Hematopoietic multipotent progenitor cell treated with erythropoietin and hydrocortisone succinate and interleukin-3 and kit ligand, for 6 days (in vitro differentiated cells): ENCODE data around the gene DACT2.
"Not testable (repeated sequence)": the region's sequence is repeated elsewhere in the genome, so short reads cannot be mapped to it uniquely, and the experiment has no call there.

Experiments used
- DNase-seq: peaks from one replicate; pipeline ENCODE4 v3.0.0-alpha.2; 2015

Gene DACT2, protein sequence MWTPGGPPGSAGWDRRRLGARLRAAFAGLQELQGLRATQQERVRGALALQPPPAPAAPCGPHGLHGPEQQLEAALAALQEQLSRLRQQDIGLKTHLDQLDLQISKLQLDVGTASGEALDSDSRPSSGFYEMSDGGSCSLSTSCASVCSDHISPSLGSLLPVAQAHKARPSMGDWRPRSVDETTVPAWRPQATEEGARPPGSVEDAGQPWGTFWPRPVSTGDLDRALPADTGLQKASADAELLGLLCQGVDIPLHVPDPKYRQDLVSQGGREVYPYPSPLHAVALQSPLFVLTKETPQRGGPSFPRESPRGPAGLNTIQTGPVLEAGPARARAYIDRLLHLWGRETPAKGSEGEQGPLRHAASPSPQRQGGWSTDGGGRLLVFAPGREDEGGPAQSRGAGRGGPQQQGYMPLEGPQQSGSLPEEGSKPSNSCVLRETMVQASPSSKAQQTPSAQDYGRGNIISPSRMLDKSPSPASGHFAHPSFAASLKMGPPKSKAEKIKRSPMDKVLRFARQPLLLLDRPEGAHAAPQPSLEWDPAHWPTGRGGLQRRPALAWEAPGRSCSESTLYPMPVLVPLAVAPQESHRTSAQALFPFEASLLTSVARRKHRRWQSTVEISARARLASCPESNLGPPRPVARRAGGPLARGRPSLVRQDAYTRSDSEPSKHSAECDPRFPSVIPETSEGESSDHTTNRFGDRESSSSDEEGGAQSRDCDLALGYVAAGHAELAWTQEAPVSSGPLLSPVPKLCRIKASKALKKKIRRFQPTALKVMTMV

DNA sequence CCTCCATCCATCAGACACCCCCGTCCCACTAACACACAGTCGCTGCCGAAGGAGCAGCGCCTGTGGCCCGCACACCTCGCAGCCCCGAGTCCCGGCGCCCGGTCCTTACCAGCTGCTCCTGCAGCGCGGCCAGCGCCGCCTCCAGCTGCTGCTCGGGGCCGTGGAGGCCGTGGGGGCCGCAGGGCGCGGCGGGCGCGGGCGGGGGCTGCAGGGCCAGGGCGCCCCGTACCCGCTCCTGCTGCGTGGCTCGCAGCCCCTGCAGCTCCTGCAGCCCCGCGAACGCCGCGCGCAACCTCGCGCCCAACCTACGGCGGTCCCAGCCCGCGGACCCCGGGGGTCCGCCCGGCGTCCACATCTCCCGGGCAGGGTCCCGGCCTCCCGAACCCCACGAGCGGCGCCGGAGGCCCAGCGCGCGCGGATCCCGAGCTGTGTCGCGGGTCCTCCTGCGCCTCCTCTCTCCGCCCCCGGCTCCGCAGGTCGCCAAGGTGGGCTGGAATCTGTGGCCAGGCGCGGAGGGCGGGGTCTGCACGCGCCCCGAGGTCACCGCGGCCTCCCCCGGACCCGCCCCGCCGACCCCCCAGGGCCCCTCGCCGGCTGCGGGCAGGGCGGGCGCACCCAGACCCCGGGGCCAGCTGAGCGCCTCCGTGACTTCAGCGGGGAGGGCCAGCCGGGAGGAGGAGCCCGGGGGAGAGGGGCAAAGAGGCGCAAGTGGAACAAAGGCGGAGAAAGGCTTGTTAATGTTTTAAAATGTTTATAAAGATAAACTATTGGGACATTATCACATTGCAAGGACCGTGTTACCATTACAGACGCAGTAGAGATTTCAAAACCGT is at the start of gene DACT2:
DACT2 (minus strand) TSS at position 499 of the 833 bp plus-strand sequence; CDS start at position 355, 144 bp downstream.
- peak; percentile 19 for DNase-seq

DNA sequence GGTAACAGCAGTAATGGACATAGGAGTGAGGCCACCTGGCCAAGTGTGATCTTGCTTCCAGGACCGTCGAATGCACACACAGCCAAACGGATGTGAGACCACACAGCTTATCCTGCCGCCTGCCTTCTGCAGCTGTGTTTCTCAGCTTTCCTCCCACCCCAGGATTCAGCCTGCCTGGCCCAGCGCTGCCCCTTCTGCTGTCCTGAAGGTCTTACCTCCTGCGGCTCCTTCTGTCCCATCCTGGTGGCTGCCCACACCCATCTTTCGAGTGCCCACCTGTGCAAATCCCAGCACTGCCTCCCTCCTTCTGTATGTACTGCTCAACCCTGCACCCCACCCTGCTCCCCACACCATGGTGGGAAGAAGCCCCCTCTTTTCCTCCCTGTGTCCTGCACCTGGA is 49.4 kb upstream of the DACT2 start:
- no peak for DNase-seq

DNA sequence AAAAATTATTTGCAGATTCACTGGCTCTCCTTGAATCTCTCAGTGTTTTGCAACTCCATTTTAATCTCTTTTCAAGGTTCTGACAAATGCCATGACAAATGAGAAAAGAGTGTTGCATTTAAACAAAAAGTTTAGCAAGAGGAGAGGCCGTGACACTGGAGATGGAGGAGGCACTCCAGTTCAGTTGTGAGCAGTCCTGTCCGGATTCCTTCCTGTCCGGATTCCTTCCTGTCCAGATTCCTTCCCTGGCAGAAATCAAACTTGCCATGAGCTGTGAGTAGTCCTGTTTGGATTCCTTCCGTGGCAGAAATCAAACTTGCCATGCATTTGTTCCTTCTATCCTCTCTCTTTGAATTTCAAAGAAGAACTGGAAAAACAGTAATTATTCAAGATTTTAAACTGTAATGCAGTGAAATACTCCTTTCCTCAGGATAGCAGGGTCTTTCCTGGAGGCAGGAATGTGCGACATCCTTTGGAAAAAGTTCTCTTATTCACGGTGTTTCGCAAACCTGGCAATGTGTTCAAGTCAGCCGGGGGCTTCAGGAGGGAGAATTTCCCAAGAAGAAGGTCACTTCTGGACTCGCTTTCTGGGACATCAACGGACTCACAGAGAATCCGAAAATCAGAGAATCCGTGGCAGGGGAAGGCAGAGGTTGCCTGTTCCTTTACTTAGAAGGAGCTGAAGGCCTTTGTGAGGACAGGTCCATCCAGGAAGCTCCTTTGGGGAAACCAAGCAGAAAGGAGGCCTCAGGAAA is 48.7 kb upstream of the DACT2 start:
- DNase-seq = no peak

DNA sequence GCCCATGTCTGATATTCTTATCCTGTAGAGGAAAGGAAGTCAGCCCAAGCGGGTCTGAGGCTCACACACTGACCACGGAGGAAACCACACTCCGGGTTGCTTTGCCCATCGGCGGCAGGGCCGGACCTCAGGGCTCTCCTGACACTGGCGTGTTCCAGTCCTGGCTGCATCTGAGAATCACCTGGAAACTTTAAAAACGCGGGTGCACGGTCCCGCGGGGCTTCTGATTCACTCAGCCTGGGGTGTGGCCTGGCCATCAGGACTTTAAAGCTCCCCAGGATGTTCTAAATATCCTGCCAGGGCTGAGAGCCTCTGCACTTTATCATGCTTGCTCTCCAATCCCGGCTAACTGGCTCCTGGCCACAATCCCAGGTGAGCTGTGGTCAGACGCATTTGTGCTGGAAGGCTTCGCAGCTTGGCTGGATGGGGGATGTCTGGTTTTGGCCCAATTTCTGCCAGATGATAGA is 47.7 kb upstream of the DACT2 start:
- no peak for DNase-seq

DNA sequence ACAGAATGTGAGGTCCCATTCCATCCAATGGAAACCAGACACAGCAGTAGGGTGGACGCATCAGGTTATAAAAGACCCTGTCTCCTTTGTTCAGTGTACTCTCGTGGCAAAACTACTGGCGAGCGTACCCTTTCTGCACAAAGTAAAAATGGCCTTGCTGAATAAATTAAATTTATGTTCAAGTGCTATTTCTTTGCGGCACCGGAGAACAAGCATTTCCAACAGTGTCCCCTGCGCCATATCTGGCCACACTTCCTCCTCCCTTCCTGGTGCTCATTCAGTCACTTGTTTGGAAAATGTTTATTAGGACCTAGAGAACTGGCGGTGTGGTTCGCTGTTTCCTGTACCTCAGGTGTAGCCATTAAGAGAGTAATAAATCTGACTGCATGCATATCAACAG is 46.9 kb upstream of the DACT2 start:
- no peak for DNase-seq

DNA sequence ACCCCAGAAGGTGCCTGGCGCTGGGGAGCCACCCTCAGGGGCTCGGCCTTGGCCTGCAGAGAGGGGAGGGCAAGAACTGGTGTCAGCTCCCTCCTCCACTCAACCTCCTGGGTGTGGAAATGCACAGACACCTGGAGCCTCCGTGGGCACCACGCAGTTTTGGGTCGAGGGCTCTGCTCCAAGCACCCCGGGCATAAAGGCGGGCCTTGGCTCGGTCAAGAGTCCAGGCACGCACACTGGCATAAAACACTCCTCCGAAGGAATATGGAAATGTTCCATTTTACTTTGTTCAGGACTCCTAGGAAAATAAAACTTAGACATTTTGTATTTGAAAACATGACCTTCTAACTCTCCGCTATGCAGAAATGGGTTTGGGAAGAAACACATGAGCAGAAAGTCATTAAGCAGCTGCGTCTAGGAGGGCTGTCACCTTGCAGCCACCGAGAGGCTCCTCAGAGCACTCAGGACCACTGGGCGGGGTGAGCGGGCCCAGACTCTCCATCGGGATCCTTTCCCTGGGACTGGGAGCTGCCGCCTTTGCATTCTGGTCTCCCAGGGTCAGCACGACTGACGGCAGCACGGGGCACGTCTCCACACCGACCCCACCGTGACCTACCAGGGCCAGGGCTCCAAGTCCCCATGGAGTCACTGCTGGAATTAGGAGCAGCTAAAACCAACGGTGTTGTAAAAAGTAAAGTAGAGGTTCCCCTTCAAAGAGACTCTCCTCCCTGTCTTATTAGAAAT is 46.0 kb upstream of the DACT2 start:
- no peak for DNase-seq

DNA sequence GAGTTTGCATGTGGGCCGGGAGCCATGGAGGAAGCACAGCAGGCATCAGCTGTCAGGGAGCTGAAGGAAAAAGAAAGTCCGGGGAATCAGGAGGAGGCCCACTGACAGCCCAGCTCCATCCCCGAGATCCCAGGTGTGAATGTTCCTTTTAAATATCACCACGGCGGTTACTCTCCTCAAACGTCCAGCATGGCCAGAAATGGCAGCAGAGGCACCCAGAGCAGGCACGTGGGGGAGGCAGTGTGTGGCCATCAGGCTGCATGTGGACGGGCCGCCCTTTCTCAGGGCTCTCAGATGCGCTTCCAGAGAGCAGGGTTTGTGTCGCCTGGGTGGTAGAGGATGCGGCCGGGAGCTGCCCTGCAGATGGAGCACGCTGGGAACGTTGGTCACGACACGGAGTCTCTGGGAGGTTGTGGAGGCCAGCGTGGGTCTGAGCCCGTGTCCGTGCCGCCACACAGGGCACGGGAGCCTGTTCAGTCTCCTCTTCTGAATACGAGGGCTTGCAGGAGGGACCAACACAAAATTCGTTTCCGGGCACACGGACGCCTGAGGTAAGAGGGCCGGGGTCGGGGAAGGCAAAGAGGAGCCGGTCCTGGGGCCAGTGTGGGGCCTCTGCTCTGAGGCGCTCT is 45.3 kb upstream of the DACT2 start:
- DNase-seq = no peak

DNA sequence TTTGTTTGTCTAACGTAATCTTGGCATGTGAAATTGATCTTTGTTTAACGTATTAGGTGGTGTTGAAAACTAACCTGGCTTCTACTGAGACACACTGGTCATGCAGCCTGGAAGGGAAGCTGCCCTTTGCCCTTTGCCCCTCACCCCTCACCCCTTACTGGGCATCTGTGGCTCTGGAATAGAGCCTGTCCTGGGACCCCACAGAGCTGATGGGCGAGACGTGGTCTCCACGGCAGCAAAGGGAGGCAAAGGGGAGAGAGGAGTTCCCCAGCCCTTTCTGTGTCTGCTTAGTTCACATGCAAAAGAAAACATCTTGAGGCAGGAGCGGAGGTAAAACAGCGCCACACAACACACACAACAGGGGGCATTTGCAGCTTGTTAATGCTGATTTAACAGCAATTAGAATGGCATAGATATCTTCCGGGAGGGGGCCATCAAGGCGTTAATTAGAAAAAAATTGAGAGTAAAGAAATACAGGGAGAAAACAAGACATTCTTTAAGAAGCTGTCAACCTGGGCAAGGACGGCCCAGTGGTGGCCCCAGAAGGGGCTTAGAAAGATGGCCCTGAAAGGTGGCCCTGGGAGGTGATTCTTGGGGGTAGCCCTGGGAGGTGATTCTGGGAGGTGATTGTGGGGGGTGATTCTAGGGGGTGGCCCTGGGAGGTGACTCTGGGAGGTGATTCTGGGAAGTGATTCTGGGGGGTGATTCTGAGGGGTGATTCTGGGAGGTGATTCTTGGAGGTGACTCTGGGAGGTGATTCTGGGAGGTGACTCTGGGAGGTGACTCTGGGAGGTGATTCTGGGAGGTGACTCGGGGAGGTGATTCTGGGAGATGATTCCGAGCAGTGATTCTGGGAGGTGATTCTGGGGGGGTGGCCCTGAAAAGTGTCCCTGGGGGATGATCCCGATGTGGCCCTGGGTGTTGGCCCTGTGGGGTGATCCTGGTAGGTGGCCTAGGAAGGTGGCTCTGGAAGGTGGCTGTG is 44.5 kb upstream of the DACT2 start:
- DNase-seq = no peak

DNA sequence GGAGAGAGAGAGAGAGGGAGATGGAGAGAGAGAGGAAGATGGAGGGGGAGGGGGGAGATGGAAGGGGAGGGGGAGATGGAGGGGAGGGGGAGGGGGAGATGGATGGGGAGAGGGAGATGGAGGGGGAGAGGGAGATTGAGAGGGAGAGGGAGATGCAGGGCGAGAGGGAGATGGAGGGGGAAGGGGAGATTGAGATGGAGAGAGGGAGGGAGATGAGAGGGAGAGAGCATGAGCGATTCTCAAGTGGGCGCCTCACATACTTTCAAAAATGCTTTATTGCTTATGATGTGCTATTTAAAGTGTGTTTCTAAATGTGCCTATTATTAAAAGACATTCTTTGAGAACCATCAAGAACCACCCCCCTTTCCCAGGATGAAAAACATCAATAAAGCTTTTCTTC is 43.7 kb upstream of the DACT2 start:
- no peak for DNase-seq

DNA sequence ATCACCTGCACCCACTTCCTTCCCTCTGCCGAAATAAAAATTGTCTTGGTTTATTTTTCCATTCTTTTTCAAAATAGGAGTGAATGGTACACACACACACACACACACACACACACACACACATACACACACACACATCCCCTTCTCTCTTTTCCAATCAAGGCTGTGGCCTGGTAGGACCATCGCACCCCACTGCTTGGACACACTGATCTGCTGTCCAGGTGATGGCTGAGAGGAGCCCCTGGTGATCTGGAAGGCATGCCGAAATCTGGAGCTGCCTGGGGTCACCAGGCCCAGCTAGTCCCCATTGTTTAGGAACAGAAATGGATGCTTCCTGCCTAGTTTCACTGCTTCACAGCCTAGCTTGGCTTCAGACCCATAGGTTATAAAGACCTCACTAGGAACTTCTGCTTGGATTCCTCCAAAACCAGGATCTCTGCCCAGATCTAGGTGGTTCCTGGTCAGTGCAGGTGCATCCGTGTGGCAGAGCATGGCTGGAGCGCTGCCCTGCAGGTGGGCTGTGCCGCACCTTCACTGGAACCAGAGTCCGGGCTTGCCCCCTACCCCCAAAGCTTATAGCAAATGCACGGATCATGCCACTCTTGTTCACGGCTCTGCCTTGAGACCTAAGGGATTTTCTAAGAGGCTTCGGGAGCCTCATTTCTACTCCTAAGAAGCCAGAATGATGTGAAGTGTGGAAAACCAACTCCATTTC is 42.9 kb upstream of the DACT2 start:
- DNase-seq = no peak

DNA sequence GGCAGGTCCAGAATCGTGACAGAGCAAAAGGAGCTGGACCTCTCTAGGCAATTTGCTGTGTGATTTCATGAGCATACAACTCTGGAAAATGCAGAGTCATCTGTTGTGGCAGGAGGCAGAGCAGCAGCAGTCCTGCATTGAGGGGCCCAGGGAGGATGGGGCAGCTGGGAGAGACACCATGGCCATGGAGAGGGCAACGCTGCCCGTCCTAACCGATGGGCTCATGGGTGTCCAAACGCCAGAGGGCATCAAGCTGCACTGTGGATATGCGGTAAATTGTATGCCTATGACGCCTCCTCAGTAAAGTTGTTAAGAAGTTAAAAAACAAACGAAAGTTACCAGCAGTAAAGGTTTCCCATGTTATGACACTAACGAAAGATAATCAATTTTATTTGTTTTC is 42.2 kb upstream of the DACT2 start:
- DNase-seq = no peak

DNA sequence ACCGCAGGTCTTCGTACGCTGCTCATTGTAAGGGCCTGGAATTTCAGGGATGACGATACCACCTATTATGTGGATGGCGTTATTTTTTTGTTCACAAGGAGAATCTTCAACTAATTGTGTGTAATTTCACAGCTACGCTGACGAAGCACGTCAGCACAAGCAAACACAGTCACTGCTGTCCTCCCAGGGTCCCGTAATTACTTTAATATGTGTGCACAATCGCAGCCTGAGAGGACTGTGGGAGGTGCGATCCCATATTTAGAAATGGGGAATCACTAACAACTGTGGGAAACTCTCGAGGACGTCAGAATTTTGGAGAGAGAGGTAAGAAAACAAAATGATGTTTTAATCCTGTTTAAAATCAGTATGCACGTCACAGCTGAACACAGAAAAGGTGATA is 40.2 kb upstream of the DACT2 start:
- no peak for DNase-seq

DNA sequence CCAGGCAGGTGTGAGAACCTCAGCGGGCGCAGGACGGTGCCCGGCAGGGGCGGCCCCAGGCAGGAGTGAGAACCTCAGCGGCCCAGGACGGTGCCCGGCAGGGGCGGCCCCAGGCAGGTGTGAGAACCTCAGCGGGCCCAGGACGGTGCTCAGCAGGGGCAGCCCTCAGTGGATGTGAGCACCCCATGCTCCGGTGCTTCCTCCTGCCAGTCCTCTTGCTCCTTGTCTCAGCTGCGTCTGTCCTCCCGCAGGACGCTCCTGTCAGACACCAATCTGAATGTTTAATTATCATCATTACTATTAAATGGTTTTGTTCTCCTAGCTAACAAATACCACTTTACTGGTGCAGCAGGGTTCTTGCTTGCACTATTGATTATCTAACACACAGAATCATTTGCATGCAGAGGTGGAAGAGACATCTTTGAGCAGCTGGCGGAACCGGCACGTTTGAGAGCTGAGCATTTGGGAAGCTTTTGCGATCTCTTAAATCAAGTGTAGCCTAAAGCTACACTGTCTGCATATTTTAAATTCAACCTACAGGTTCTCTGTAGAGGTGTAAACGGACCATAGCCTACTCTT is 39.4 kb upstream of the DACT2 start:
- no peak for DNase-seq

DNA sequence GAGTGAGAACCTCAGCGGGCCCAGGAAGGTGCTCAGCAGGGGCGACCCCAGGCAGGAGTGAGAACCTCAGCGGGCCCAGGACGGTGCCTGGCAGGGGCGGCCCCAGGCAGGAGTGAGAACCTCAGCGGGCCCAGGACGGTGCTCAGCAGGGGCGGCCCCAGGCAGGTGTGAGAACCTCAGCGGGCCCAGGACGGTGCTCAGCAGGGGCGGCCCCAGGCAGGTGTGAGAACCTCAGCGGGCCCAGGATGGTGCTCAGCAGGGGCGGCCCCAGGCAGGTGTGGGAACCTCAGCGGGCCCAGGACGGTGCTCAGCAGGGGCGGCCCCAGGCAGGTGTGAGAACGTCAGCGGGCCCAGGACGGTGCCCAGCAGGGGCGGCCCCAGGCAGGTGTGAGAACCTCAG is 37.3 kb upstream of the DACT2 start:
- not testable (repeated sequence) for DNase-seq

DNA sequence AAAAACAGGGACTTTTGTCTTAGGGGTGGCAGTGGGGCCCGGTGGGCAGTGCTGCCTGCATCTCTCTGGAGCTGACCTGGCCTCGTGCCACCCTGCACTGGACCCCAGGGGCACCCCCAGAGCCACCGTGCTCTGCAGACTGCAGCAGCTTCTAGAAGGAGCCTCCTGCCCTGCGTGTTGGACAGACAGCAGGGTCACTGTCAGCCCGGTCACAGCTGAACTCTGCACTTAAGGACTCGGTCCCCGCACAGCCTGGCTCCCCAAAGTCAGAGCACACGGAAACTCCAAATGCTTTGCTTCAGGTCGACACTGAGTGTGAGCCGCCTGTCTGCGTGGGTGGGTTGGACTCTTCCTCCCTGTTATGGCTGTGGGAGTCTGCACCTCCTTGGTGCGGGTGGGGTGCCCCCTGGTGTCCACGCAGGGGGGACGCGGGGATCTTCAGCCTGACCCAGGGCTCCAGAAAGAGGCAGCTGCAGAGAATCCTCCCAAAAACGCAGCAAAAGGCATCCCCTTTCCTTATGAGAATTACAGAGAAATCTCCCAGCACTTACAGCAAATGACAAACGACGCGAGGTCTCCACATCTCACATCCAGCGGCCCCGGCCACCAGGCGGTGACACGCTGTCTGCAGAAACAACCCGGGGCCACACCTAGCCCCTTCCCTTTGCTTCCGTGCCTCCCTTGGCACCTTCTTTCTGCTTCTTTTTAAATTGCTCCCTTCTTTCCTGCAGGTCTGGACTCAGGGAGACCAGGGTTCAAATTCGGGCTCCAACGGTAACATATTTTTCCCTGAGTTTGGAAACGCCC is 36.3 kb upstream of the DACT2 start:
- peak; percentile 64 for DNase-seq

DNA sequence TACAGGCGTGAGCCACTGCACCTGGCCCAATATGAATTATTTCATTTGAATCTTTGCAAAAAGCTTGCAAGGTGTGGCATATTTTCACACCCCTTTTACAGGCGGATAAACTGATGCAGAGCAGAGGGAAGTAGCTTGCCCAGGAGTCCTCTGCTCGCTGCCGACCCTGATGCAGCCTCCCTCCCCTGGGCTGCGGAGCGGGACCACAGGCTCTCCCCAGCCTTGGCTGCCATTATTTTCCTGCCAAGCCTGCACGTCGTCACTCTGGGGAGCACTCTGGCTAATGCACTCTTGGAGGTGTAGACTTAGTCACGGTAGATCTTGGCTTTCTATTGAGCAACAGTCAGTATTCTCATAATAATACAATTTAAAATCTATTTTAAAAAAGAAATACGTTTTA is 34.8 kb upstream of the DACT2 start:
- no peak for DNase-seq

DNA sequence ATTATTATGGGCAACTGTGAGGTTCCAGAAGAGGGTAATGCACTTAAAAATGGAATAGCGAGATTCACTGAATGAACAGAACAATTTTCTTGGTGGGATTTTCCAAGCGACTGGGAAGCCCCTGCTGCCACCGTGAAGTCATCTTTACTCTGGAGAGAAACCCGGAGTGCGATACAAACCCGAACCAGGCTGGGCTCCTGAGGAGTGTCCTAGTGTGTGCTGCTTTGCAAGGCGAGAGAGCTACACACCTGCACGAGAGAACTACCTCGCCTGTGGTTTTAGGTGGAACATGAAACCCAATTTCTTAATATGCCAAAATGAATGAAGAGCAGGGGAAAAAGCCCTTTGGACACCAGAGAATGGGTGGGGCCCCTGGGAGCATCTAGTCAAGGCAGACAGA is 33.5 kb upstream of the DACT2 start:
- DNase-seq = no peak

DNA sequence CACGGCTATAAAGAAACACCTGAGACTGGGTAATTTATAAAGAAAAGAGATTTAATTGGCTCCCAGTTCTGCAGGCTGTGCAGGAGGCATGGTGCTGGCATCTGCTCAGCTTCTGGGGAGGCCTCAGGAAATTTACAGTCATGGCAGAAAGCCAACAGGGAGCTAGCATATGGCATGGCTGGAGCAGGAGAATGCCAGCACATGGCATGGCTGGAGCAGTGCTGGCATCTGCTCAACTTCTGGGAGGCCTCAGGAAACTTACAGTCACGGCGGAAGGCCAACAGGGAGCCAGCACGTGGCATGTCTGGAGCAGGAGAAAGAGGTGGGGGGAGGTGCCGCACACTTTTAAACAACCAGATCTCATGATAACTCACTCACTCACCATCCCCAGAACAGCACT is 32.5 kb upstream of the DACT2 start:
- DNase-seq = no peak
